ENCODE measurements around the gene STX1B.

- TF ChIP-seq CTCF (conservative IDR thresholded peaks at IDR 0.05; ENCODE audit: low read length) (no peak), EZH2phosphoT487 (IDR thresholded peaks at IDR 0.05; ENCODE audit: borderline replicate concordance, low read depth, low read length) (no peak)
Observed at GRCh38 chr16:31003744-31004143, 6.7 kb downstream of the STX1B start.
